ENCODE results near the gene RMND5A.
"Not testable (repeated sequence)": the region's sequence is repeated elsewhere in the genome, so short reads cannot be mapped to it uniquely, and the experiment has no call there.

GRCh38 chr2:86719637-86720539 is at the start of gene RMND5A:
- TF ChIP-seq, protein P1, sequence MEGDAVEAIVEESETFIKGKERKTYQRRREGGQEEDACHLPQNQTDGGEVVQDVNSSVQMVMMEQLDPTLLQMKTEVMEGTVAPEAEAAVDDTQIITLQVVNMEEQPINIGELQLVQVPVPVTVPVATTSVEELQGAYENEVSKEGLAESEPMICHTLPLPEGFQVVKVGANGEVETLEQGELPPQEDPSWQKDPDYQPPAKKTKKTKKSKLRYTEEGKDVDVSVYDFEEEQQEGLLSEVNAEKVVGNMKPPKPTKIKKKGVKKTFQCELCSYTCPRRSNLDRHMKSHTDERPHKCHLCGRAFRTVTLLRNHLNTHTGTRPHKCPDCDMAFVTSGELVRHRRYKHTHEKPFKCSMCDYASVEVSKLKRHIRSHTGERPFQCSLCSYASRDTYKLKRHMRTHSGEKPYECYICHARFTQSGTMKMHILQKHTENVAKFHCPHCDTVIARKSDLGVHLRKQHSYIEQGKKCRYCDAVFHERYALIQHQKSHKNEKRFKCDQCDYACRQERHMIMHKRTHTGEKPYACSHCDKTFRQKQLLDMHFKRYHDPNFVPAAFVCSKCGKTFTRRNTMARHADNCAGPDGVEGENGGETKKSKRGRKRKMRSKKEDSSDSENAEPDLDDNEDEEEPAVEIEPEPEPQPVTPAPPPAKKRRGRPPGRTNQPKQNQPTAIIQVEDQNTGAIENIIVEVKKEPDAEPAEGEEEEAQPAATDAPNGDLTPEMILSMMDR (conservative IDR thresholded peaks at IDR 0.05; ENCODE audit: low read depth, low read length) = not testable (repeated sequence)
- TF ChIP-seq EZH2 (IDR thresholded peaks at IDR 0.05; ENCODE audit: low read length, unreplicated experiment); EZH2phosphoT487 (IDR thresholded peaks at IDR 0.05; ENCODE audit: borderline replicate concordance, low read length): not testable (repeated sequence)
